HUES48 (cell line): ENCODE measurements around the gene PLOD3.
A peak's percentile ranks its signal among the peaks of the same experiment; 100 is the strongest.

ENCODE experiments used
- H3K27ac ChIP-seq: one replicate; pipeline ENCODE4 v1.7.0; 2013; ENCODE audit warnings: low read depth, low read length, inconsistent platforms
- H3K27me3 ChIP-seq: 2 replicates; pipeline ENCODE4 v1.6.1; 2013; ENCODE audit warnings: mild to moderate bottlenecking, low read length; ENCODE audit not compliant: control insufficient read depth, insufficient read depth
- H3K36me3 ChIP-seq: 2 replicates; pipeline ENCODE4 v1.6.1; 2013; ENCODE audit warnings: low read length; ENCODE audit not compliant: control insufficient read depth, insufficient read depth
- H3K4me1 ChIP-seq: 2 replicates; pipeline ENCODE4 v1.6.1; 2013; ENCODE audit warnings: mild to moderate bottlenecking, low read length; ENCODE audit not compliant: control insufficient read depth, insufficient read depth
- H3K4me3 ChIP-seq: 2 replicates; pipeline ENCODE4 v1.5.1; 2013; ENCODE audit warnings: mild to moderate bottlenecking, low read depth, low read length
- H3K9ac ChIP-seq: 2 replicates; pipeline ENCODE4 v1.6.1; 2013; ENCODE audit warnings: mild to moderate bottlenecking, low read depth, low read length, moderate library complexity
- H3K9me3 ChIP-seq: 2 replicates; pipeline ENCODE4 v1.6.1; 2013; ENCODE audit warnings: low read length; ENCODE audit not compliant: control insufficient read depth, insufficient read depth

PLOD3 gene

DNA sequence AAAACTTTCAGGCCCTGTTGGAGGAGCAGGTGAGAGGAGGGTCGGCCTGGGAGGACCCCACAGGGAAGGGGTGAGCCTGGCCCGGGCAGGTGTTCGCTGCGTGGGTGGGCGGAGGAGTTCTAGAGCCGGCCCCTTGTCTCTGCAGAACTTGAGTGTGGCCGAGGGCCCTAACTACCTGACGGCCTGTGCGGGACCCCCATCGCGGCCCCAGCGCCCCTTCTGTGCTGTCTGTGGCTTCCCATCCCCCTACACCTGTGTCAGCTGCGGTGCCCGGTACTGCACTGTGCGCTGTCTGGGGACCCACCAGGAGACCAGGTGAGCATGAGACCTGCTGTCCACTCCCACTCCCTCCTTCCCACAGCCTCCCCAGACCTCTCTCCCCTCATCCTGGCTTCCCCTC lies 6.1 kb upstream of the PLOD3 start:
- no peaks in the 10 kb centered on the region for H3K9me3 ChIP-seq
- no peak overlapping the region for H3K27ac ChIP-seq
- H3K36me3 ChIP-seq, result peaks cover 23% of the 10 kb centered on the region
- H3K4me3 ChIP-seq, result no peak overlapping the region
- H3K27me3 ChIP-seq, result no peaks in the 10 kb centered on the region
- H3K9ac ChIP-seq, result no peak overlapping the region
- 0 out of 2 replicates have a peak, but pooled peaks cover 3% of the 10 kb centered on the region for H3K4me1 ChIP-seq

GRCh38 chr7:101222275-101222830 lies 5.0 kb upstream of the PLOD3 start:
- no peaks in the 10 kb centered on the region for H3K9me3 ChIP-seq
- no peaks in the 10 kb centered on the region for H3K27me3 ChIP-seq
- 0 out of 2 replicates have a peak, but pooled peaks cover 3% of the 10 kb centered on the region for H3K4me1 ChIP-seq
- H3K4me3 ChIP-seq, result no peak overlapping the region
- H3K36me3 ChIP-seq, result peaks cover 21% of the 10 kb centered on the region
- no peak overlapping the region for H3K9ac ChIP-seq
- H3K27ac ChIP-seq, result no peak overlapping the region

GRCh38 chr7:101220295-101220694 lies 2.9 kb upstream of the PLOD3 start:
- no peak overlapping the region for H3K4me3 ChIP-seq
- H3K36me3 ChIP-seq, result peaks cover 21% of the 10 kb centered on the region
- no peaks in the 10 kb centered on the region for H3K9me3 ChIP-seq
- H3K9ac ChIP-seq, result no peak overlapping the region
- no peaks in the 10 kb centered on the region for H3K27me3 ChIP-seq
- H3K4me1 ChIP-seq, result peaks cover 9% of the 10 kb centered on the region; the same call in 1 of the 2 replicates
- H3K27ac ChIP-seq, result no peak overlapping the region

DNA sequence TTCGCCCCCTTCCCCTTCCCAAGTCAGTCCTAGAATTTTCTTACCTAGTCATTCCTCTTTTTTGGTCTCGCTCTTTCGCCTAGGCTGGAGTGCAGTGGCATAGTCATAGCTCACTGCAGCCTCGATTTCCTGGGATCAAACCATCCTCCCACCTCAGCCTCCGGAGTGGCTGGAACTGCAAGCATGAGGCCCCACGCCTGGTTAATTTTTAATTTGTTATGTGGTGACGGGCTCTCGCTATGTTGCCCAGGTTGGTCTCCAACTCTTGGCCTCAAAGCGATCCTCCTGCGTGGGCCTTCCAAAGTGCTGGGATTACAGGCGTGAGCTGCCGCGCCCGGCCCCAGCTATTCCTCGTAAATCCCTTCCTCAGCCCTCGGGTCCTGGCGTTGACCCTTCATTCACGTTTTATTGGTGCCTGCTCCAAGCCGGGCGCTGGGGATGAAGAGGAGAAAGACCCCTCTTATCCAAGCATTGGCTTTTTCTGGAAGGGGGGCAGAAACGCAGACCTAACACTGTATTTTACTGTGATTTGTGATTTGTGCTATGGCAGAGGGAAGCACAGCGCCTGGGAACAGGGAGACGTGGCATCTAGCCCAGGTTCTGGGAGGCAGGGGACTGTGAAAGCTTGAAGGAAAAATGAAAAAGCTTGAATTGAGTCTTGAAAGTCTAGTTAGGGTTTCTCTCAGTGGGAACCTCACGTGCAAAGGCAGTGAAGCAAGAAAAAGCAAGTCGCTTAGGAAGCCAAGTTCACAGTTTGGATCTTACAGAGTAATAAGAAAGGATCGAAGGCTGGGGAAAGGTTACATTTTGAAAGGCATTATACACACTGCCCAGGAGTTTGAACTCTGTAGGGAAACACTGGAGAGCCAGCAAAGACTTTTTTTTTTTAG lies 1.1 kb upstream of the PLOD3 start:
- H3K27ac ChIP-seq, result peak overlapping the region; percentile 56
- H3K9me3 ChIP-seq, result no peaks in the 10 kb centered on the region
- H3K4me3 ChIP-seq, result peak overlapping the region; percentile 87
- H3K9ac ChIP-seq, result peak overlapping the region; percentile 69
- H3K27me3 ChIP-seq, result no peaks in the 10 kb centered on the region
- peaks cover 13% of the 10 kb centered on the region for H3K36me3 ChIP-seq
- H3K4me1 ChIP-seq, result peaks cover 9% of the 10 kb centered on the region; the same call in 1 of the 2 replicates

DNA sequence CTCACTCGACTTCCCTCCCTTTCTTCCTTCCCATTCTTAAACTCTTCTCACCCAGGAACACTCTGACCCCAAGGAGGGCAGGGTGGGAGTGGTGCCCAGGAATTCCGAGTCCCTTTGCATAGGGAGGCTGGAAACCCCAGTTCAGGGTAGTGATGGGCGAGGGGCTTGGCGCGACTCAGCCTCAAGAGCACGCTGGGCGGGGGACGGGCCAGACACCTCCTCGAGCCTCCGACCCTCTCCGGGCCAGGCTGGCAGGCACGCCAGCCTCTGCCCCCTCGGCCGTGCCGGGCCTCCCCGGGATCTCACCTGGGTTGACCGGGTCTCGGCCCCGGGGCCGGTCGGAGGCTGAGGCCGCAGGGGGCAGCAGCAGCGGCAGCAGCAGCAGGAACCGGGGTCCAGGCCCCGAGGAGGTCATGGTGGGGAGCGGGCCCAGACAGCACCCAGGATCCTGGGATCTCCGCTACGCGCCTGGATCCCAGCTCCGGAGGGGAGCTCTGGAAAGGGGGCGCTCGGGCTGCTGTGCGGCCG lies 457 bp downstream of the PLOD3 start:
- Histone ChIP-seq H3K36me3 (peaks cover 18% of the 10 kb centered on the region), H3K4me3 (peak overlapping the region; percentile 87), H3K27me3 (no peaks in the 10 kb centered on the region), H3K9ac (peak overlapping the region; percentile 44; the same call in 1 of the 2 replicates), H3K4me1 (peaks cover 9% of the 10 kb centered on the region; the same call in 1 of the 2 replicates), H3K27ac (peak overlapping the region; percentile 90), H3K9me3 (no peaks in the 10 kb centered on the region)

GRCh38 chr7:101216001-101216859 lies 1.2 kb downstream of the PLOD3 start:
- peaks cover 9% of the 10 kb centered on the region; the same call in 1 of the 2 replicates for H3K4me1 ChIP-seq
- no peak overlapping the region for H3K27ac ChIP-seq

GRCh38 chr7:101212014-101212413 lies 5.4 kb downstream of the PLOD3 start:
- Histone ChIP-seq H3K9me3 (no peaks in the 10 kb centered on the region), H3K27me3 (no peaks in the 10 kb centered on the region), H3K36me3 (peaks cover 40% of the 10 kb centered on the region), H3K4me3 (no peak overlapping the region), H3K9ac (no peak overlapping the region), H3K27ac (no peak overlapping the region), H3K4me1 (peaks cover 6% of the 10 kb centered on the region; the same call in 1 of the 2 replicates)

More at GRCh38 chr7:101216001-101216859, 1.2 kb downstream of the PLOD3 start:
- peak overlapping the region; percentile 87 for H3K4me3 ChIP-seq
- peak overlapping the region; percentile 44; the same call in 1 of the 2 replicates for H3K9ac ChIP-seq
- no peaks in the 10 kb centered on the region for H3K9me3 ChIP-seq
- peaks cover 23% of the 10 kb centered on the region for H3K36me3 ChIP-seq
- H3K27me3 ChIP-seq, result no peaks in the 10 kb centered on the region

DNA sequence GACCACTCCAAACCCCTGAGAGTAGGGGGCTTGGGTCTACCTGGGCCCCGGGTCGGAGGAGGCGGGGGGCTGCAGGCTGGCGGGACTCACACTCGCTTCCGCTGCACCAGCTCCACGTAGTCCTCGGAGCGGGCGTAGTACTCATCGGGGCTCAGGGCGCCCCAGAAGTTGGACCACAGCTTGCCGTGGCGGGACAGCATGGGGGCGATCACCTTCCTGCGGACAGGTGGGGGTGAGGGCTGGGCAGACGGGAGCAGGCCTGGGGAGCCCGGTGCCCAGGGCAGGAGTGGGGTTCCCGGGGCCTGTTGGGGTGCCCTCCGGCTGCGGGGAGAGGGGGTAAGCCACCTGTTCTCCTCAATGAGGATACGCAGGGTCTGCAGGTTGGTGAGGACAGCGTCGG lies 5.9 kb downstream of the PLOD3 start:
- Histone ChIP-seq H3K9ac (no peak overlapping the region), H3K4me3 (no peak overlapping the region), H3K9me3 (no peaks in the 10 kb centered on the region), H3K27ac (no peak overlapping the region), H3K36me3 (peaks cover 42% of the 10 kb centered on the region), H3K27me3 (no peaks in the 10 kb centered on the region), H3K4me1 (peaks cover 1% of the 10 kb centered on the region; the same call in 1 of the 2 replicates)

DNA sequence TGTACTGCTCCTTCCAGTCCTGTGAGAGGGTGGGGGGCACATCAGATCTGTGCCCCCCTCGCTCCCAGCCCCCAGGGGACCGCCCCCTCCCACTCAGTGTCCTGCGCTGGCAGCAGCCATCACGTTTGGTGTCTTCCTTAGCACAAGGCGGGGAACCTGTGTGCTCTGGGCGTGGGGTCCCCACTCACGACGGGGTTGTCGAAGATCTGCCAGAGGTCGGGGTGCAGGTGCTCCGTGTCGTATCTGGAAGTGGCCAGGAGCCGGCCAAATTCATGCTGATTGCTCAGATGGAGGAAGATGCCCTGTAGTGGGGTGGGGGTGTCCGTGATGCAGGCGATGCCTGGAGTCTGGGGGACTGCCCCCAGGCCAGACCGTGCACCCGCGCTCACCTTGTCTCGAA lies 7.2 kb downstream of the PLOD3 start:
- H3K36me3 ChIP-seq, result peaks cover 37% of the 10 kb centered on the region
- H3K27ac ChIP-seq, result no peak overlapping the region
- no peak overlapping the region for H3K9ac ChIP-seq
- no peaks in the 10 kb centered on the region for H3K9me3 ChIP-seq
- H3K4me3 ChIP-seq, result no peak overlapping the region
- no peaks in the 10 kb centered on the region for H3K4me1 ChIP-seq
- H3K27me3 ChIP-seq, result no peaks in the 10 kb centered on the region

DNA sequence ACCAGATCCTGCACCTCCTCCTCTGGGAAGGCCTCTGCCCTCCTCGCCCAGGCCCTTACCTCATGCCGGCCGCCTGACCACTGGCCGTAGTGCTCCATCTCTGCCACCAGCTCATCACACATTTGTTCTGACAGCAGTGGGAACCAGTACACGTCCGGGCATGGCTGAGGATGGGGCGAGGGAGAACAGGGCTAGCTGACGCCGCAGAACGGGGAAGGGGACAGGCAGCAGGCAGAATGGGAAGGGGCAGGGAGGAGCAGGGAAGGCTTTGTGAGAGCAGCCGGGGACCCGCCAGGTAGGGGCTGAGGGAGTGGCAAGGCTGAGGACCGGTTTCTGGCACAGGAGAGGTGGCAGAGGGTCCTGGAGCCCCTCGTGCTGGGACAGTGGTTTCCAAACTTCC lies 8.6 kb downstream of the PLOD3 start:
- no peak overlapping the region for H3K4me3 ChIP-seq
- H3K9me3 ChIP-seq, result no peaks in the 10 kb centered on the region
- H3K4me1 ChIP-seq, result no peaks in the 10 kb centered on the region
- no peak overlapping the region for H3K27ac ChIP-seq
- H3K27me3 ChIP-seq, result no peaks in the 10 kb centered on the region
- H3K36me3 ChIP-seq, result peaks cover 32% of the 10 kb centered on the region
- no peak overlapping the region for H3K9ac ChIP-seq
